Body of pancreas (tissue), 4 donors: ENCODE results near the gene MED26.

Experiments used
- POLR2A ChIP-seq, 3 donors: fragments of 450-650 bp; IDR thresholded peaks; one replicate each; pipeline ENCODE4 v1.6.1; 2016; ENCODE audit warnings: antibody characterized with exemption in 3 of 3, mild to moderate bottlenecking in 2 of 3
- TF ChIP-seq, protein P1 (sequence below), 7 experiments: fragments of 450-650 bp in 4 of 7; fragments of 200-600 bp in 3 of 7; sonication (generic) in 3 of 7; IDR thresholded peaks; one replicate each; pipeline ENCODE4 v1.5.1; 2016 to 2019; ENCODE audit warnings: antibody characterized with exemption in 7 of 7

DNA sequence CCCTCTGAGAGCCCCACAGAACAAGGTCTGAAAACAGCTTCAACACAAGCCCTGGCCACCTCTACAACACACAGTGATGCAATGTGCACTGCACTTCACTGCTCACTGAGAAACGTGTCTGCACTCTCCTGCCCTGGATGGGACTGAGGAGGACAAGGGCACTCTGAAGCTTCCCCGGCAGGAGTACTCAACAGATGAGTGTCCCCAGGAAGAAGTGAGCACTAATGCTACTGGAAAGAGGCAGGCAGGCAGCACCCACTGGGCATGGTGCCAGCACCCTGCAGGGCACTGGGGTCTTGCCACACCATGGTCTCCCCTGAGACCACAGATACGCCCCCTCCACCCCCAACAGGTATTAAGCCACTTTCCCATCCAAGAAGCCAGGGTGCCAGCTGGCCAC, 38.1 kb downstream of the MED26 start:
- TF ChIP-seq, protein P1, sequence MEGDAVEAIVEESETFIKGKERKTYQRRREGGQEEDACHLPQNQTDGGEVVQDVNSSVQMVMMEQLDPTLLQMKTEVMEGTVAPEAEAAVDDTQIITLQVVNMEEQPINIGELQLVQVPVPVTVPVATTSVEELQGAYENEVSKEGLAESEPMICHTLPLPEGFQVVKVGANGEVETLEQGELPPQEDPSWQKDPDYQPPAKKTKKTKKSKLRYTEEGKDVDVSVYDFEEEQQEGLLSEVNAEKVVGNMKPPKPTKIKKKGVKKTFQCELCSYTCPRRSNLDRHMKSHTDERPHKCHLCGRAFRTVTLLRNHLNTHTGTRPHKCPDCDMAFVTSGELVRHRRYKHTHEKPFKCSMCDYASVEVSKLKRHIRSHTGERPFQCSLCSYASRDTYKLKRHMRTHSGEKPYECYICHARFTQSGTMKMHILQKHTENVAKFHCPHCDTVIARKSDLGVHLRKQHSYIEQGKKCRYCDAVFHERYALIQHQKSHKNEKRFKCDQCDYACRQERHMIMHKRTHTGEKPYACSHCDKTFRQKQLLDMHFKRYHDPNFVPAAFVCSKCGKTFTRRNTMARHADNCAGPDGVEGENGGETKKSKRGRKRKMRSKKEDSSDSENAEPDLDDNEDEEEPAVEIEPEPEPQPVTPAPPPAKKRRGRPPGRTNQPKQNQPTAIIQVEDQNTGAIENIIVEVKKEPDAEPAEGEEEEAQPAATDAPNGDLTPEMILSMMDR (IDR thresholded peaks at IDR 0.05): no peak
- TF ChIP-seq POLR2A (IDR thresholded peaks at IDR 0.05): no peak
